Measurements from ENCODE around the gene PDE4D. TPM values are rescaled to one million over a fixed set of nuclear protein-coding genes. Genes with fewer than 3 reads are reported as not detected.

The PDE4D gene
- total RNA-seq (2021; ENCODE audit: unreplicated experiment) (2.4 TPM), Bru-seq, nascent RNA (percentile 32 among the genes with signal in this experiment), BruChase-seq, experiment 1, labeled RNA remaining after a 2-hour chase (percentile 28 among the genes with signal in this experiment), BruChase-seq, experiment 2, labeled RNA remaining after a 6-hour chase (percentile 25 among the genes with signal in this experiment)
- 0.50 TPM for polyA plus RNA-seq (2012; ENCODE audit: insufficient read length)
- long read RNA-seq: 0 reads

DNA sequence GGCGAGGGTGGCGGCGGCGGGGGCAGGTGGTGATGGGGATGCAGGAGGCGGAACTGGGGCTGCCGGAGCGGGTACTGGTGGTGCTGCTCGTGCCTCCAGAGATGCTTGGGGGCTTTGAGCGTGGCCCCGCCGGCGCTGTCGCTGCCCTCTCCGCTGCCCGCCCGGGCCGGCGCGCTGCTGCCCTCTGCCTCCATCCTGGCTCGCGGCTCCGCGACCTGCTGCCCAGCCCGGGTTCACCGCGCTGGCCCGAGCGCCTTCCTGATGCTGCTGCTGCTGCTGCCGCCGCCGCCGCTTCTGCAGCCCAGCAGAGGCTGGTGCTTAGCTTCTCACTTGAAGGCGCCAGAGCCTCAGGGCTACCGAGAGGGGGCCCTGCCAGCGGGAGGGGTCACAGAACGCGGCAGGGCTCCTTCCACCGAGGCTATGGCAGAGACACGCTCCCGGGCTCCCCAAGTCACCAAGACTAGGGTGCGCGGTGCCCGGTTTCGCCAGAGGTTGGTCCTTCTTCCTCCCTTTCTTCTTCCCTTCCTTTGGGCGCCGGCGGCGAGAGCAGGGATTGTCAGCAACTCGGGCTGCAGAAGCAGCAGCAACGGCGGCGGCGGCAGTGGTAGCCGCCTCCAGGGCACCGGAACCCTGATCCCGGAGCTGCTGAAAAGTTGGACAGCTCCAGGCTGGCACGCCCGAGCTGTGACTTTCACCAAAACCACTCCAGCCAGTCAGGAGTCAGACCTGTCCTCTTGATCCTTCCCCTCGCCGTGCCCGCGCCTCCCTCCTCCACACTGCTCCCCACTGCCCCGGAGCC lies at the start of gene PDE4D:
Gene PDE4D (minus strand): TSS at position 298 of the 799 bp plus-strand sequence.
- ChIA-PET POLR2A (no interaction called here), CTCF (no interaction called here)
- Histone ChIP-seq H3K9me3 (ENCODE audit: control insufficient read depth, insufficient read depth, low read depth, low read length) (no peaks in the 10 kb centered on the region), H3K4me1 (ENCODE audit: control insufficient read depth, insufficient read depth, low read length) (no peaks in the 10 kb centered on the region), H3K4me3 (ENCODE audit: low read depth in 2 of 2, low read length in 2 of 2) (peak within 1 kb of the TSS in 1 of 2 experiments; percentile 32; a peak in 1 of 4 replicates), H3K27me3 (ENCODE audit: control insufficient read depth, insufficient read depth, low read length) (peaks cover 4% of the 10 kb centered on the region; the same call in 1 of the 2 replicates), H3K36me3 (ENCODE audit: control insufficient read depth, insufficient read depth, low read length) (no peaks in the 10 kb centered on the region), H3K27ac (ENCODE audit: low read length) (no peak within 1 kb of the TSS)
- TF ChIP-seq POLR2AphosphoS5 (IDR thresholded peaks at IDR 0.05; ENCODE audit: low read depth, low read length) (no peak), REST (IDR thresholded peaks at IDR 0.05; ENCODE audit: insufficient read depth in 1 of 2, low read depth in 2 of 2, low read length in 1 of 2) (peak; percentile 76 to 87)
- no peak for DNase-seq (ENCODE audit: low read depth, low spot score)
- peak; percentile 68 for ATAC-seq
- in situ Hi-C loops (cut with HindIII; ENCODE audit: low pct_unique_long_range_greater_than_20kb, low sequenced_read_pairs) (no loop called here), intact Hi-C loops (cut with micrococcal nuclease; ENCODE audit: unreplicated experiment) (no loop called here)
- no TSS peak for BruUV-seq (replicated peaks)

GRCh38 chr5:59937633-59938032 lies 44.1 kb upstream of the PDE4D start:
- H3K36me3 ChIP-seq (ENCODE audit: control insufficient read depth, insufficient read depth, low read length): no peaks in the 10 kb centered on the region
- in situ Hi-C loops (cut with HindIII; ENCODE audit: low pct_unique_long_range_greater_than_20kb, low sequenced_read_pairs): no loop called here
- BruUV-seq (replicated peaks): no TSS peak
- ChIA-PET CTCF (no interaction called here), POLR2A (no interaction called here)
- H3K9me3 ChIP-seq (ENCODE audit: control insufficient read depth, insufficient read depth, low read depth, low read length): no peaks in the 10 kb centered on the region
- TF ChIP-seq CTCF (IDR thresholded peaks at IDR 0.05) (no peak), TCF7L2 (IDR thresholded peaks at IDR 0.05; ENCODE audit: low read depth, low read length) (no peak), SIN3A (IDR thresholded peaks at IDR 0.05; ENCODE audit: borderline replicate concordance, insufficient read depth, low read depth, low read length) (no peak), POLR2AphosphoS5 (IDR thresholded peaks at IDR 0.05; ENCODE audit: low read depth, low read length) (no peak), REST (IDR thresholded peaks at IDR 0.05; ENCODE audit: insufficient read depth in 1 of 2, low read depth in 2 of 2, low read length in 1 of 2) (no peak)
- ATAC-seq (no peak), DNase-seq (ENCODE audit: low read depth, low spot score) (no peak)
- no peak overlapping the region for H3K27ac ChIP-seq (ENCODE audit: low read length)
- H3K27me3 ChIP-seq (ENCODE audit: control insufficient read depth, insufficient read depth, low read length): no peaks in the 10 kb centered on the region
- intact Hi-C loops (cut with micrococcal nuclease; ENCODE audit: unreplicated experiment): no loop called here
- H3K4me1 ChIP-seq (ENCODE audit: control insufficient read depth, insufficient read depth, low read length): no peaks in the 10 kb centered on the region
- H3K4me3 ChIP-seq (ENCODE audit: low read depth in 2 of 2, low read length in 2 of 2): no peak overlapping the region
